GM21717 (cell line): ENCODE data around the gene ASPHD1.
"Not testable (repeated sequence)": the region's sequence is repeated elsewhere in the genome, so short reads cannot be mapped to it uniquely, and the experiment has no call there.

Experiments
- ATAC-seq: cut with Tn5 transposase; IDR thresholded peaks from one replicate; pipeline ENCODE4 v1.9.1; 2021; ENCODE audit warnings: mild to moderate bottlenecking, moderate library complexity; ENCODE audit not compliant: unreplicated experiment

Gene ASPHD1

GRCh38 chr16:29900102-29900887 lies at the start of gene ASPHD1:
Gene ASPHD1 (plus strand): TSS chr16:29900488. CDS start chr16:29900972, 484 bp downstream.
- ATAC-seq = no peak

GRCh38 chr16:29850998-29851397 lies 49.3 kb upstream of the ASPHD1 start:
- ATAC-seq = no peak

- ATAC-seq = no peak
These were observed 47.6 kb upstream of the ASPHD1 start for GRCh38 chr16:29852654-29853053.

- ATAC-seq = no peak
These were observed 45.7 kb upstream of the ASPHD1 start for GRCh38 chr16:29854520-29855100.

- no peak for ATAC-seq
These were observed 43.0 kb upstream of the ASPHD1 start for GRCh38 chr16:29857133-29857760.

GRCh38 chr16:29858149-29858849 lies 42.0 kb upstream of the ASPHD1 start:
- ATAC-seq = no peak

- ATAC-seq = no peak
These were observed 41.3 kb upstream of the ASPHD1 start for GRCh38 chr16:29858974-29859373.

GRCh38 chr16:29860218-29860617 lies 40.1 kb upstream of the ASPHD1 start:
- ATAC-seq = no peak

- no peak for ATAC-seq
These were observed 37.9 kb upstream of the ASPHD1 start for GRCh38 chr16:29862383-29862883.

GRCh38 chr16:29862884-29863668 lies 37.2 kb upstream of the ASPHD1 start, which contains the start of gene CDIPT:
Gene CDIPT (minus strand): TSS chr16:29863226. CDS start chr16:29862857, 369 bp downstream.
- peak; percentile 80 for ATAC-seq

GRCh38 chr16:29863669-29863984 lies 36.7 kb upstream of the ASPHD1 start:
- no peak for ATAC-seq

- no peak for ATAC-seq
These were observed 36.1 kb upstream of the ASPHD1 start for GRCh38 chr16:29864205-29864604.

GRCh38 chr16:29868396-29869009 lies 31.8 kb upstream of the ASPHD1 start:
- no peak for ATAC-seq

GRCh38 chr16:29869067-29869466 lies 31.2 kb upstream of the ASPHD1 start:
- ATAC-seq = not testable (repeated sequence)

- ATAC-seq = no peak
These were observed 28.3 kb upstream of the ASPHD1 start for GRCh38 chr16:29871822-29872546.

GRCh38 chr16:29873319-29873718 lies 27.0 kb upstream of the ASPHD1 start:
- ATAC-seq = no peak

- ATAC-seq = no peak
These were observed 25.1 kb upstream of the ASPHD1 start for GRCh38 chr16:29875206-29875605.

GRCh38 chr16:29876217-29876593 lies 24.1 kb upstream of the ASPHD1 start:
- ATAC-seq = no peak

- ATAC-seq = no peak
These were observed 23.6 kb upstream of the ASPHD1 start for GRCh38 chr16:29876594-29877249.
